ENCODE measurements around the gene KIF14. TPM values are rescaled to one million over a fixed set of nuclear protein-coding genes. Genes with fewer than 3 reads are reported as not detected.
"Not testable (repeated sequence)": the region's sequence is repeated elsewhere in the genome, so short reads cannot be mapped to it uniquely, and the experiment has no call there.

KIF14 gene
- polyA plus RNA-seq, 3 donors, result 0.03 to 0.18 (median 0.05) TPM

- WGBS (ENCODE audit: insufficient coverage), result no CpG with 5 or more reads among the region's 1 CpG
- no peaks in the 10 kb centered on the region for H3K36me3 Mint-ChIP-seq
Measured at GRCh38 chr1:200631375-200631774, 10.8 kb upstream of the KIF14 start.

GRCh38 chr1:200630515-200630899, 10.0 kb upstream of the KIF14 start:
- intact Hi-C loops (cut with micrococcal nuclease); H3K36me3 Mint-ChIP-seq; H3K27ac Mint-ChIP-seq; H3K27ac ChIP-seq (ENCODE audit: low read depth in 1 of 2, low read length in 2 of 2); H3K9me3 ChIP-seq (replicated peaks in 1 of 2; ENCODE audit: control insufficient read depth in 1 of 2, insufficient read depth in 1 of 2, low read length in 2 of 2); H3K4me2 ChIP-seq (replicated peaks; ENCODE audit: extremely low read depth, low read length, poor library complexity, severe bottlenecking); H3K27me3 Mint-ChIP-seq (ENCODE audit: low read depth in 3 of 3); DNase-seq; H3K9ac ChIP-seq (ENCODE audit: insufficient read depth, low read length, poor library complexity, severe bottlenecking); H2AFZ ChIP-seq (ENCODE audit: insufficient read depth, low read depth, low read length, poor library complexity, severe bottlenecking); H4K20me1 ChIP-seq (ENCODE audit: insufficient read depth, low read length); H3K9me3 Mint-ChIP-seq; H3K79me2 ChIP-seq (ENCODE audit: insufficient read depth, low read length); H3K36me3 ChIP-seq (replicated peaks in 1 of 2; ENCODE audit: control insufficient read depth in 1 of 2, insufficient read depth in 2 of 2, low read length in 2 of 2); H3K27me3 ChIP-seq (ENCODE audit: control insufficient read depth in 2 of 2, insufficient read depth in 2 of 2, low read length in 2 of 2); H3K4me3 ChIP-seq (replicated peaks in 1 of 3; ENCODE audit: low read depth in 2 of 3, low read length in 3 of 3); H3K4me3 Mint-ChIP-seq: not testable (repeated sequence)
- peaks cover 26% of the 10 kb centered on the region for H3K4me1 Mint-ChIP-seq
- peaks cover 24 to 26% of the 10 kb centered on the region in 2 donors for H3K4me1 ChIP-seq (ENCODE audit: control insufficient read depth in 1 of 2, insufficient read depth in 2 of 2, low read length in 2 of 2)
- WGBS (ENCODE audit: insufficient coverage), result no CpG with 5 or more reads among the region's 8 CpGs

More at GRCh38 chr1:200631375-200631774, 10.8 kb upstream of the KIF14 start:
- intact Hi-C loops (cut with micrococcal nuclease), result no loop called here
- no peak overlapping the region for H2AFZ ChIP-seq (ENCODE audit: insufficient read depth, low read depth, low read length, poor library complexity, severe bottlenecking)
- no peaks in the 10 kb centered on the region for H3K9me3 ChIP-seq (replicated peaks in 1 of 2; ENCODE audit: control insufficient read depth in 1 of 2, insufficient read depth in 1 of 2, low read length in 2 of 2)
- H3K79me2 ChIP-seq (ENCODE audit: insufficient read depth, low read length), result no peaks in the 10 kb centered on the region
- H4K20me1 ChIP-seq (ENCODE audit: insufficient read depth, low read length), result no peaks in the 10 kb centered on the region
- TF ChIP-seq CTCF (IDR thresholded peaks at IDR 0.05), result no peak
- Mint-ChIP-seq H3K4me3 (no peak overlapping the region), H3K27me3 (ENCODE audit: low read depth in 3 of 3) (peaks cover 0 to 5% (median 4%) of the 10 kb centered on the region in 3 donors), H3K4me1 (peaks cover 26% of the 10 kb centered on the region), H3K27ac (peak overlapping the region in 1 of 7 donors; percentile 5), H3K9me3 (peaks cover 0 to 3% (median 0%) of the 10 kb centered on the region in 7 donors)
- H3K36me3 ChIP-seq (replicated peaks in 1 of 2; ENCODE audit: control insufficient read depth in 1 of 2, insufficient read depth in 2 of 2, low read length in 2 of 2), result no peaks in the 10 kb centered on the region
- peaks cover 24 to 26% of the 10 kb centered on the region in 2 donors for H3K4me1 ChIP-seq (ENCODE audit: control insufficient read depth in 1 of 2, insufficient read depth in 2 of 2, low read length in 2 of 2)
- H3K27me3 ChIP-seq (ENCODE audit: control insufficient read depth in 2 of 2, insufficient read depth in 2 of 2, low read length in 2 of 2), result no peaks in the 10 kb centered on the region
- no peak overlapping the region for H3K9ac ChIP-seq (ENCODE audit: insufficient read depth, low read length, poor library complexity, severe bottlenecking)
- H3K4me2 ChIP-seq (replicated peaks; ENCODE audit: extremely low read depth, low read length, poor library complexity, severe bottlenecking), result no peak overlapping the region
- no peak for DNase-seq
- H3K4me3 ChIP-seq (replicated peaks in 1 of 3; ENCODE audit: low read depth in 2 of 3, low read length in 3 of 3), result no peak overlapping the region
- no peak overlapping the region for H3K27ac ChIP-seq (ENCODE audit: low read depth in 1 of 2, low read length in 2 of 2)

Data from CD14-positive monocyte (primary cell).